AG09319 (cell line): ENCODE data around the gene ETFBKMT.
"Not testable (repeated sequence)": the region's sequence is repeated elsewhere in the genome, so short reads cannot be mapped to it uniquely, and the experiment has no call there.

Experiments
- DNase-seq: peaks from one replicate; pipeline ENCODE4 v3.0.0-alpha.2; 2010; ENCODE audit warnings: low read depth; ENCODE audit errors: extremely low read depth
- CTCF ChIP-seq: IDR thresholded peaks from 2 replicates; pipeline ENCODE4 v1.5.1; 2011; ENCODE audit warnings: low read depth, mild to moderate bottlenecking, inconsistent platforms, low read length, moderate library complexity

The ETFBKMT gene

GRCh38 chr12:31655792-31656191 is 3.7 kb upstream of the ETFBKMT start:
- DNase-seq: no peak
- TF ChIP-seq CTCF: no peak

- DNase-seq: no peak
- TF ChIP-seq CTCF: no peak
Measured at GRCh38 chr12:31658471-31659086, 909 bp upstream of the ETFBKMT start.

GRCh38 chr12:31662176-31662849 is 2.8 kb downstream of the ETFBKMT start:
- no peak for TF ChIP-seq CTCF
- DNase-seq: no peak

- DNase-seq: no peak
- TF ChIP-seq CTCF: no peak
Measured at GRCh38 chr12:31663576-31663975, 4.1 kb downstream of the ETFBKMT start.

- TF ChIP-seq CTCF: no peak
Measured at GRCh38 chr12:31664038-31664437, 4.5 kb downstream of the ETFBKMT start.

GRCh38 chr12:31669020-31669419 is 9.5 kb downstream of the ETFBKMT start:
- DNase-seq: no peak
- no peak for TF ChIP-seq CTCF

More at GRCh38 chr12:31664038-31664437, 4.5 kb downstream of the ETFBKMT start:
- DNase-seq: no peak

- not testable (repeated sequence) for DNase-seq
Measured at GRCh38 chr12:31669582-31669981, 10.1 kb downstream of the ETFBKMT start.

- DNase-seq: no peak
- TF ChIP-seq CTCF: no peak
Measured at GRCh38 chr12:31672521-31672920, 13.0 kb downstream of the ETFBKMT start.
